Small intestine (tissue), 7 donors: ENCODE results near the gene ZCCHC14. TPM values are rescaled to one million over a fixed set of nuclear protein-coding genes. Genes with fewer than 3 reads are reported as not detected.
"Not testable (repeated sequence)": the region's sequence is repeated elsewhere in the genome, so short reads cannot be mapped to it uniquely, and the experiment has no call there.

Experiments
- DNase-seq, 2 donors: peaks; one replicate each; pipeline versions ENCODE4 v3.0.0 to v3.0.0-alpha.2; 2013
- FAIRE-seq: peaks from 2 replicates; lab custom pipeline; 2012; peaks lifted over from hg19 to GRCh38; lab: Jason Lieb, UNC
- H3K27ac ChIP-seq, 3 donors: one replicate each; pipeline ENCODE4 v1.5.1; 2013; ENCODE audit warnings: low read length in 2 of 3, mild to moderate bottlenecking in 2 of 3, control low read depth in 1 of 3, inconsistent platforms in 1 of 3, low read depth in 1 of 3, moderate library complexity in 1 of 3
- H3K27me3 ChIP-seq, 3 donors: one replicate each; pipeline ENCODE4 v1.6.1; 2013; ENCODE audit warnings: low read length in 3 of 3, inconsistent platforms in 1 of 3; ENCODE audit not compliant: control insufficient read depth in 3 of 3, insufficient read depth in 3 of 3
- H3K36me3 ChIP-seq, 3 donors: one replicate each; pipeline ENCODE4 v1.6.1; 2013; ENCODE audit warnings: low read length in 3 of 3, inconsistent platforms in 1 of 3, low read depth in 1 of 3, mild to moderate bottlenecking in 1 of 3, moderate library complexity in 1 of 3; ENCODE audit not compliant: control insufficient read depth in 3 of 3, insufficient read depth in 2 of 3
- H3K4me1 ChIP-seq, 3 donors: one replicate each; pipeline ENCODE4 v1.6.1; 2013; ENCODE audit warnings: low read length in 2 of 3, inconsistent platforms in 1 of 3, low read depth in 1 of 3, mild to moderate bottlenecking in 1 of 3, moderate library complexity in 1 of 3; ENCODE audit not compliant: control insufficient read depth in 3 of 3, insufficient read depth in 2 of 3
- H3K4me3 ChIP-seq, 3 donors: one replicate each; pipeline ENCODE4 v1.5.1; 2013; ENCODE audit warnings: low read length in 3 of 3, control low read depth in 1 of 3, inconsistent platforms in 1 of 3, low read depth in 1 of 3, mild to moderate bottlenecking in 1 of 3, moderate library complexity in 1 of 3
- H3K9me3 ChIP-seq, 2 donors: one replicate each; pipeline ENCODE4 v1.6.1; 2013; ENCODE audit warnings: low read depth in 1 of 2, low read length in 1 of 2; ENCODE audit not compliant: control insufficient read depth in 2 of 2, insufficient read depth in 1 of 2
- WGBS, 3 donors: extraction: QIAGEN DNeasy Blood & Tissue Kit; methylation state at CpG; one replicate each; pipeline ENCODE4 v1.1.7; 2013; 5-methylcytosine and 5-hydroxymethylcytosine counted together
- polyA plus RNA-seq, 4 donors: library from polyadenylated mRNA; stranded (reverse) in 3 of 4; unstranded in 1 of 4; fragments of 200-250 nt in 3 of 4; fragments of 120-200 nt in 1 of 4; gene quantifications; one replicate each; pipeline versions ENCODE4 v1.2.1 to v1.2.3, GENCODE V29; 2013
- donor health status: healthy with polysubstance abuse.
- donor health status: control.
- donor health status: control.
- donor health status: Bipolar disorder and iron deficiency.
- donor health status: healthy.

ZCCHC14 gene
- polyA plus RNA-seq, 4 donors: 9.2 to 42.8 (median 13.1) TPM

- not testable (repeated sequence) for H3K4me1 ChIP-seq, DNase-seq, H3K9me3 ChIP-seq, FAIRE-seq, H3K27me3 ChIP-seq, H3K4me3 ChIP-seq, H3K27ac ChIP-seq
- peaks cover 6 to 70% (median 8%) of the 10 kb centered on the region in 3 donors for H3K36me3 ChIP-seq
- 89 to 95% (median 93%) methylated on average over 13 of the region's 13 CpGs for WGBS, 3 donors
Measured at GRCh38 chr16:87362828-87363559, 129.8 kb downstream of the ZCCHC14 start.

GRCh38 chr16:87361916-87362619 lies 130.8 kb downstream of the ZCCHC14 start:
- FAIRE-seq: no peak
- Histone ChIP-seq H3K36me3 (peaks cover 6 to 69% (median 8%) of the 10 kb centered on the region in 3 donors), H3K27me3 (no peaks in the 10 kb centered on the region), H3K9me3 (no peaks in the 10 kb centered on the region), H3K4me3 (no peak overlapping the region), H3K27ac (no peak overlapping the region), H3K4me1 (no peaks in the 10 kb centered on the region)
- DNase-seq: no peak
- 96 to 97% (median 97%) methylated on average over 8 of the region's 8 CpGs for WGBS, 3 donors

DNA sequence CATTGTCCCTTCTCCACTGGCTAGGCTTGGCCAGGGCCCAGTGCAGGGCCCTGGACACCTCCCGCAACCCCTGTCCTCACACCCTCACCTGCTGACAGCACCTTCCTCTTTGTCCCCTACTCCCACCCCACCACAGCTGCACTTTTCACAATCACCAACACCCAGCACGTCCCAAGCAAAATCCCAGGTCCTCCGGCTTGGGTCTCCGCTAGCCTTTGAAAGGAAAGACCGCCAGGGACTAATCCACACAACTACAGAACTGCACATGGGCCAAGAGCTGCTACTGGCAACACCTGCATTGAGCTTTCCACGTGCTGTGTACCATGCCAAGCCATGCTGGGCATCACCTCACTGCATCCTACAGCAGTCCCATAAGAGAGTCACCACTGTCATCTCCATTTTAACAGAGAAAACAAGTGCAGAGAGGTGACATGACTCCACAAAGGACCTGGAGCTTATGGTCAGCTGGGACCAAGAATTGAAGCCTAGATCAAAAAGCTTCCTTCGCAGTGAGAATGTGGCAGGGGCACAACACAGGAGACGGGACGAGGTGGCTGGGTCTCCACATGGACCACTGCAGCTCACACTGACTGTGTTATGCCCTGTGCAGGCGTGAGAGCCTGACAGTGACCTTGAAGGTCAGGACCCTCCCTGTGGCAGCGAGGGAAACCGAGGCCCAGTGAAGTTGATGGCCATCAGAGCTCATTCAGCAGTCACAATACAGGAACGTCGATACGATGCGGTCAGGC lies 131.8 kb downstream of the ZCCHC14 start:
- WGBS, 3 donors: 96 to 99% (median 97%) methylated on average over 16 of the region's 16 CpGs
- no peak for DNase-seq
- H3K9me3 ChIP-seq: no peaks in the 10 kb centered on the region
- no peak overlapping the region for H3K27ac ChIP-seq
- no peak for FAIRE-seq
- H3K27me3 ChIP-seq: no peaks in the 10 kb centered on the region
- H3K4me3 ChIP-seq: no peak overlapping the region
- no peaks in the 10 kb centered on the region for H3K4me1 ChIP-seq
- H3K36me3 ChIP-seq: peaks cover 6 to 71% (median 13%) of the 10 kb centered on the region in 3 donors

- Histone ChIP-seq H3K27ac (no peak overlapping the region), H3K4me1 (no peaks in the 10 kb centered on the region), H3K4me3 (no peak overlapping the region), H3K27me3 (no peaks in the 10 kb centered on the region), H3K9me3 (no peaks in the 10 kb centered on the region), H3K36me3 (peaks cover 6 to 59% (median 13%) of the 10 kb centered on the region in 3 donors)
- DNase-seq (no peak), FAIRE-seq (no peak)
- 89 to 93% (median 93%) methylated on average over 7 of the region's 7 CpGs for WGBS, 3 donors
Measured at GRCh38 chr16:87359121-87359520, 133.7 kb downstream of the ZCCHC14 start.

GRCh38 chr16:87358696-87359095 lies 134.1 kb downstream of the ZCCHC14 start:
- Histone ChIP-seq H3K36me3 (peaks cover 6 to 57% (median 13%) of the 10 kb centered on the region in 3 donors), H3K4me3 (no peak overlapping the region), H3K27ac (no peak overlapping the region), H3K9me3 (no peaks in the 10 kb centered on the region), H3K27me3 (no peaks in the 10 kb centered on the region), H3K4me1 (no peaks in the 10 kb centered on the region)
- DNase-seq (no peak), FAIRE-seq (no peak)
- WGBS, 3 donors: 87 to 90% (median 89%) methylated on average over 9 of the region's 9 CpGs

DNA sequence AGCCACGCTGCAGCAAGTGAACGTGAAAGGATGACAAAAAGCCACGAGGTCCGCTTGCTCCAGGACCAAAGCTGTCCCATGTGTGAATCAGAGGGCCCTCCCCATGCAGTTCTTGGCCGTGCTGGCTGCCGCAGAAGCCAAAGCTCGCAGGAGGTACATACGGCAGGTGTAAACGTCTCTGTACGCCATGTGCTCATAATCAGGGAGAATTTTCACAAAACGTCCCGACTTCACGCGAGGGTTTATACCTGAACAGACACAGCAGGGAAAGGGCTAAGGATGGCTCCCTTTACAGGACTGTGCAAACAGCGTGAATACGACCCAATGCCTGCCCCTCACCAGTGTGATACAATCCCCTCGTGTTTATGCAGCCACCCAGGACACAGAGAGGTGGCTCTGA lies 134.6 kb downstream of the ZCCHC14 start:
- Histone ChIP-seq H3K9me3 (no peaks in the 10 kb centered on the region), H3K4me3 (no peak overlapping the region), H3K36me3 (peaks cover 8 to 60% (median 13%) of the 10 kb centered on the region in 3 donors), H3K27ac (no peak overlapping the region), H3K27me3 (no peaks in the 10 kb centered on the region), H3K4me1 (no peaks in the 10 kb centered on the region)
- FAIRE-seq: no peak
- DNase-seq: no peak
- WGBS, 3 donors: 91 to 95% (median 94%) methylated on average over 17 of the region's 17 CpGs

DNA sequence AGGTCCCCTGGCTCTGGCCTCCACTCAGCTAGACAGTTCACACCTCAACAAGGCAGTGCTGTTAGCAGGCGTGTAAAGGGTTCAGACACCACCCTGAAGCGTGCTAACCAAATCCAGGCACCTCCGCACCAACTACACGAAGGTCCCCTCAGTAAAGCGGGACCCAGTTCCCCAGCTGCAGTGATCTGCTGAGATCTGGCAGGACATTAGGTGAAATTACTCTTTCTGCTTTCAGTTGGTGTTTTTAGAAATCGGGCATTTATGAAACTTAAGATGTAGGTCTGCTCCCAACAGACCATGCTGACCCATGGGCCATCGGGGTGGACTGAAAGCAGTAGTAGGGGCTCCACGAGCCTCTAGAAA lies 136.4 kb downstream of the ZCCHC14 start:
- H3K36me3 ChIP-seq: peaks cover 10 to 61% (median 13%) of the 10 kb centered on the region in 3 donors
- no peaks in the 10 kb centered on the region for H3K9me3 ChIP-seq
- no peak for DNase-seq
- no peaks in the 10 kb centered on the region for H3K4me1 ChIP-seq
- H3K4me3 ChIP-seq: no peak overlapping the region
- no peak for FAIRE-seq
- no peak overlapping the region for H3K27ac ChIP-seq
- WGBS, 3 donors: 94 to 96% (median 95%) methylated on average over 8 of the region's 8 CpGs
- no peaks in the 10 kb centered on the region for H3K27me3 ChIP-seq
